Activated naive CD8-positive, alpha-beta T cell treated with anti-CD3 and anti-CD28 coated beads, Interleukin-2, amount 10 ng/mL, durations not matched to agents 7 days and 5 days (primary cell): ENCODE results near the gene ESCO1. TPM values are rescaled to one million over a fixed set of nuclear protein-coding genes. Genes with fewer than 3 reads are reported as not detected.
"Not testable (repeated sequence)": the region's sequence is repeated elsewhere in the genome, so short reads cannot be mapped to it uniquely, and the experiment has no call there.

ENCODE experiments used
- ATAC-seq: fragments of 150-1000 bp; cut with Tn5 transposase; one replicate; pipeline ENCODE4 v1.10.0; 2021; ENCODE audit warnings: low read depth, moderate library complexity
- POLR2A ChIA-PET: fragments of 350-600 bp; sonication (Branson Sonifier 250); formaldehyde crosslinking; loops from one replicate; lab custom pipeline; 2021; ENCODE audit warnings: antibody characterized with exemption; lab: Charles Lee
- DNase-seq: peaks from one replicate; pipeline ENCODE4 v3.0.0; 2021
- H3K27ac Mint-ChIP-seq: one replicate; pipeline ENCODE4 v1.8.0; 2022; ENCODE audit warnings: mild to moderate bottlenecking, mixed read lengths
- H3K27me3 Mint-ChIP-seq: one replicate; pipeline ENCODE4 v1.8.0; 2022; ENCODE audit warnings: mild to moderate bottlenecking, moderate library complexity, mixed read lengths
- H3K36me3 Mint-ChIP-seq: one replicate; pipeline ENCODE4 v1.8.0; 2021; ENCODE audit warnings: mild to moderate bottlenecking, mixed read lengths
- H3K4me1 Mint-ChIP-seq: one replicate; pipeline ENCODE4 v1.8.0; 2021; ENCODE audit warnings: mixed read lengths
- H3K4me3 Mint-ChIP-seq: one replicate; pipeline ENCODE4 v1.8.0; 2022; ENCODE audit warnings: mild to moderate bottlenecking, moderate library complexity, mixed read lengths
- H3K9me3 Mint-ChIP-seq: one replicate; pipeline ENCODE4 v1.8.0; 2021; ENCODE audit warnings: mixed read lengths
- total RNA-seq, 2 experiments: library from RNA; stranded (reverse); gene quantifications; one replicate each; pipeline ENCODE4 v1.2.3, GENCODE V29; 2021

The ESCO1 gene
- total RNA-seq, 2 experiments from 2014 or later = 24.3 to 26.1 TPM

GRCh38 chr18:21604671-21605070 lies 4.2 kb upstream of the ESCO1 start:
- Mint-ChIP-seq H3K27ac (no peak overlapping the region), H3K4me3 (no peak overlapping the region), H3K9me3 (no peaks in the 10 kb centered on the region), H3K36me3 (no peaks in the 10 kb centered on the region), H3K27me3 (no peaks in the 10 kb centered on the region), H3K4me1 (peaks cover 4% of the 10 kb centered on the region)
- POLR2A ChIA-PET = no interaction called here
- ATAC-seq = no peak
- no peak for DNase-seq

DNA sequence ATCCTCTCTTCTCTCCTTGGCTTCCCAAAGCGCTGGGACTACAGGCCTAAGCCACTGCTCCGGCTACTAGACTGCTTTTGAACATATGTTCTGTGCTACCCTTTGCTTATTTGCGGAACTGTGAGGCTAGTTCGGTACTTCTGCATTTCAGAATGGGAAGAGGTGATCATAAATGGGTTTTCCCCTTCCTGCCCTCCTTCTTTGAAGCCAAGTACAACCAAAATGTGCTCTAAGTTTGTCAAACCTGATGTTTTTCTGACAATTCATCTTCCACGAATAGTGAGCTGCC lies 1.7 kb upstream of the ESCO1 start:
- DNase-seq (no peak), ATAC-seq (no peak)
- H3K27me3 Mint-ChIP-seq = no peaks in the 10 kb centered on the region
- H3K9me3 Mint-ChIP-seq = no peaks in the 10 kb centered on the region
- peaks cover 15% of the 10 kb centered on the region for H3K4me1 Mint-ChIP-seq
- H3K36me3 Mint-ChIP-seq = peaks cover 2% of the 10 kb centered on the region
- POLR2A ChIA-PET = interaction anchor here (4.5 kb wide), 1 partner anchor 9 kb away, joined by 95 read pairs; the partner anchor contains the start of gene SNRPD1
- peak overlapping the region; percentile 16 for H3K4me3 Mint-ChIP-seq
- H3K27ac Mint-ChIP-seq = no peak overlapping the region

GRCh38 chr18:21599585-21600525 lies 649 bp downstream of the ESCO1 start:
- no peaks in the 10 kb centered on the region for H3K9me3 Mint-ChIP-seq
- peak; percentile 35 for DNase-seq
- POLR2A ChIA-PET = interaction anchor here (0.6 to 4.5 kb wide), 21 partner anchors 10 to 1904 kb away, joined by 3 to 95 read pairs (median 4); partner anchors contain the start of genes ABHD3, MIB1, ROCK1 and SNRPD1

GRCh38 chr18:21598726-21599584 lies 1.5 kb downstream of the ESCO1 start:
- no peak for DNase-seq
- no peak for ATAC-seq
- Mint-ChIP-seq H3K36me3 (peaks cover 7% of the 10 kb centered on the region), H3K4me3 (peak overlapping the region; percentile 97), H3K27me3 (no peaks in the 10 kb centered on the region), H3K4me1 (peaks cover 20% of the 10 kb centered on the region), H3K27ac (peak overlapping the region; percentile 97), H3K9me3 (no peaks in the 10 kb centered on the region)
- POLR2A ChIA-PET = interaction anchor here (1.1 to 4.5 kb wide), 4 partner anchors 12 to 1905 kb away, joined by 3 to 95 read pairs (median 12); partner anchors contain the start of genes ABHD3, MIB1 and SNRPD1

More at GRCh38 chr18:21599585-21600525, 649 bp downstream of the ESCO1 start:
- peak; percentile 63 for ATAC-seq
- peaks cover 2% of the 10 kb centered on the region for H3K36me3 Mint-ChIP-seq
- peak overlapping the region; percentile 97 for H3K27ac Mint-ChIP-seq
- peak overlapping the region; percentile 97 for H3K4me3 Mint-ChIP-seq
- no peaks in the 10 kb centered on the region for H3K27me3 Mint-ChIP-seq
- peaks cover 19% of the 10 kb centered on the region for H3K4me1 Mint-ChIP-seq

DNA sequence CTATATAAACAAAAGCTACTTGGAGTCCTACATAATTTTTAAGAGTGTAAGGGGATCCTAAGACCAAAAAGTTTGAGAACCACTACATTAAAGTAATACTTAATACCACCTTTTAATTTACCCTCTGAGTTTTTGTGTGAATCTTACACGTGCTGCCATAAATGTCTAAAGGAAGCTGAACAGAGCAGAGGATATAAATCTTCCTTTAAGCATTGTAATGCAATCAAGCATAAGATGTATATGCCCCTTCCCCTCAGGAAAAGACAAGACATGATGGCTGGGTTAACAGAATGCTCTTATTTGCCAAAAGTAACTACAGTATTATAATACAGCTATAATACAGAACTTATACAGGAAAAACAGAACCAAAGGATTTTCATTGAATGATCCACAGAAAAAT lies 2.9 kb downstream of the ESCO1 start:
- H3K4me1 Mint-ChIP-seq = peaks cover 22% of the 10 kb centered on the region
- H3K4me3 Mint-ChIP-seq = peak overlapping the region; percentile 32
- H3K9me3 Mint-ChIP-seq = peaks cover 2% of the 10 kb centered on the region
- DNase-seq (no peak), ATAC-seq (no peak)
- no peak overlapping the region for H3K27ac Mint-ChIP-seq
- POLR2A ChIA-PET = no interaction called here
- peaks cover 14% of the 10 kb centered on the region for H3K36me3 Mint-ChIP-seq
- H3K27me3 Mint-ChIP-seq = no peaks in the 10 kb centered on the region

GRCh38 chr18:21593540-21594257 lies 6.8 kb downstream of the ESCO1 start:
- no peak for ATAC-seq
- H3K27me3 Mint-ChIP-seq = no peaks in the 10 kb centered on the region
- DNase-seq = no peak
- H3K27ac Mint-ChIP-seq = no peak overlapping the region
- peaks cover 19% of the 10 kb centered on the region for H3K4me1 Mint-ChIP-seq
- H3K36me3 Mint-ChIP-seq = peaks cover 28% of the 10 kb centered on the region
- H3K9me3 Mint-ChIP-seq = peaks cover 5% of the 10 kb centered on the region
- H3K4me3 Mint-ChIP-seq = no peak overlapping the region
- POLR2A ChIA-PET = no interaction called here

GRCh38 chr18:21592361-21592760 lies 8.1 kb downstream of the ESCO1 start:
- ATAC-seq, H3K4me3 Mint-ChIP-seq, H3K27ac Mint-ChIP-seq, DNase-seq, H3K27me3 Mint-ChIP-seq, POLR2A ChIA-PET, H3K9me3 Mint-ChIP-seq: not testable (repeated sequence)
- Mint-ChIP-seq H3K4me1 (peaks cover 13% of the 10 kb centered on the region), H3K36me3 (peaks cover 37% of the 10 kb centered on the region)

DNA sequence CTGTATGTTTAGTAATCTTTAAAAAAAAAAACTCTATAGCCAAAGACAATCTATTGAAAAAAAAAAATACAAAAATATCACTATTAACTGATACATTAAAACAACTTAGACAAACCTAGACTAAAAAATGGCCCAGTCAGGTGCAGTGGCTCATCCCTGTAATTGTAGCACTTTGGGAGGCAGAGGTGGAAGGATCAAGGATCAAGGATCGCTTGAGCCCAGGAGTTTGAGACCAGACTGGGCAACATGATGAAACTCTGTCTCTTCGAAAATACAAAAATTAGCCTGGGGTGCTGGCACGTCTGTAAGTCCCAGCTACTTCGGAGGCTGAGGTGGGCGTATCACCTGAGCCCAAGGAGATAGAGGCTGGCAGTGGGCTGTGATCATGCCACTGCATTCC lies 16.1 kb downstream of the ESCO1 start:
- no peaks in the 10 kb centered on the region for H3K9me3 Mint-ChIP-seq
- H3K36me3 Mint-ChIP-seq = peaks cover 22% of the 10 kb centered on the region
- H3K4me1 Mint-ChIP-seq = peaks cover 4% of the 10 kb centered on the region
- POLR2A ChIA-PET = no interaction called here
- no peaks in the 10 kb centered on the region for H3K27me3 Mint-ChIP-seq
- no peak overlapping the region for H3K27ac Mint-ChIP-seq
- no peak overlapping the region for H3K4me3 Mint-ChIP-seq
- ATAC-seq (no peak), DNase-seq (no peak)

GRCh38 chr18:21575656-21576055 lies 24.8 kb downstream of the ESCO1 start:
- ATAC-seq = no peak
- DNase-seq = no peak
- no peak overlapping the region for H3K27ac Mint-ChIP-seq
- no peaks in the 10 kb centered on the region for H3K9me3 Mint-ChIP-seq
- no peaks in the 10 kb centered on the region for H3K27me3 Mint-ChIP-seq
- peaks cover 5% of the 10 kb centered on the region for H3K4me1 Mint-ChIP-seq
- POLR2A ChIA-PET = no interaction called here
- H3K36me3 Mint-ChIP-seq = peaks cover 42% of the 10 kb centered on the region
- no peak overlapping the region for H3K4me3 Mint-ChIP-seq

DNA sequence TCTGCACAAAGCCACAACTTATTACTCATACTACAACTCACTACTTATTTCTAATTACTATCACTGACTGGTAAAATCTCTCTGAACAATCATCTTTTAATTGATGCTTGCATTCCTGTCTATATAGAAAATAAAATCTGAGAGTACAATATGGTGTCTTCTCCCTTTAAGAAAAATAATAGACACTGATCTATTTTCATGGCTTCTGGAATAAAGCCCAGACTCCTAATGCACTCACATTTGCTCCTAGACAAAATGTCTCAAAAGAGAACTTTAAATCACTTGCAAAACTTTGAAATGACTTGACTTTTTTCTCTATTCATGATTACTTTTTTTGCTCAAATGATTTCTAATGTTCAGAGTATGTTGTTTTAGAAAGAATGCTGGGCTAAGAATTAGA lies 28.7 kb downstream of the ESCO1 start:
- Mint-ChIP-seq H3K27me3 (no peaks in the 10 kb centered on the region), H3K27ac (no peak overlapping the region), H3K9me3 (no peaks in the 10 kb centered on the region), H3K4me1 (peaks cover 1% of the 10 kb centered on the region), H3K36me3 (peaks cover 40% of the 10 kb centered on the region), H3K4me3 (no peak overlapping the region)
- no peak for DNase-seq
- no peak for ATAC-seq
- POLR2A ChIA-PET = no interaction called here

GRCh38 chr18:21559195-21559594 lies 41.3 kb downstream of the ESCO1 start:
- Mint-ChIP-seq H3K36me3 (peaks cover 16% of the 10 kb centered on the region), H3K27me3 (no peaks in the 10 kb centered on the region), H3K4me3 (no peak overlapping the region), H3K9me3 (no peaks in the 10 kb centered on the region), H3K4me1 (peaks cover 3% of the 10 kb centered on the region), H3K27ac (no peak overlapping the region)
- ATAC-seq (no peak), DNase-seq (no peak)
- POLR2A ChIA-PET = interaction anchor here (0.6 kb wide), 2 partner anchors 53 to 86 kb away, joined by 3 read pairs; no protein-coding TSS in a partner anchor

DNA sequence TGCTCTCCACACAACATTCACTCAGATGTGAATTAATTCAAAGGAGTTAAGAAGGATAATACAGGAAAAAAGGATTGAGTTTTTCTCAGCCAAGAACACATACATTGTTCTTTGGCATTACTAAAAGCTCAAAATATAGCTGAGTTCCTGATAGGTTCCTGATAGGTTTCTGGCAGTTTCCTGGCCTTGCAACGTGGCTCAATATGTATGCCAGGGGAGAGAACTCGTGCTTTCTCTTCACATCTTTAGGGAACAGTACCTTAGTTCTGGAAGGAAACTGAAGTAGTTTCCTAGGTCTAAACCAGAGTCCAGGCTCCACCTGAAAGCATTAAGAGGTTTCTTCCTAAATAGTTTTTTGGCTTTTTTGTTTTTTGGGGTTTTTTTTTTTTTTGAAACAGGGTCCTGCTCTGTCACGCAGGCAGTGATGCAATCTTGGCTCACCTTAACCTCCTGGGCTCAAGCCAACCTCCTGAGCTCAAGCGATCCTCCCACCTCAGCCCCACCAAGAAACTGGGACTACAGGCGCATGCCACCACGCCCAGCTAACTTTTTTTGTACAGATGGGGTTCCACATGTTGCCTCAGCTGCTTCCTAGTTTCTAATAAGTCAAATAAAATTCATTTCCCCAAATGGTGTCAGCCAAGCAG lies 42.8 kb downstream of the ESCO1 start:
- H3K27ac Mint-ChIP-seq = no peak overlapping the region
- no peaks in the 10 kb centered on the region for H3K27me3 Mint-ChIP-seq
- ATAC-seq (no peak), DNase-seq (no peak)
- peaks cover 18% of the 10 kb centered on the region for H3K36me3 Mint-ChIP-seq
- no peaks in the 10 kb centered on the region for H3K4me1 Mint-ChIP-seq
- no peaks in the 10 kb centered on the region for H3K9me3 Mint-ChIP-seq
- POLR2A ChIA-PET = interaction anchor here (0.9 kb wide), 1 partner anchor 43 kb away, joined by 4 read pairs; the partner anchor contains the start of gene ESCO1
- H3K4me3 Mint-ChIP-seq = no peak overlapping the region
